GM20000 (cell line): Measurements from ENCODE around the gene HUWE1.

Source experiments
- DNase-seq: peaks from one replicate; pipeline ENCODE4 v3.0.0; 2012; ENCODE audit warnings: low spot score
- CTCF ChIP-seq: IDR thresholded peaks from 2 replicates; pipeline ENCODE4 v1.5.1; 2012; ENCODE audit warnings: mild to moderate bottlenecking, control low read depth; ENCODE audit errors: extremely low read depth, missing control alignments

The HUWE1 gene

GRCh38 chrX:53717205-53717604 is 30.7 kb upstream of the HUWE1 start:
- TF ChIP-seq CTCF, result no peak
- DNase-seq, result no peak

DNA sequence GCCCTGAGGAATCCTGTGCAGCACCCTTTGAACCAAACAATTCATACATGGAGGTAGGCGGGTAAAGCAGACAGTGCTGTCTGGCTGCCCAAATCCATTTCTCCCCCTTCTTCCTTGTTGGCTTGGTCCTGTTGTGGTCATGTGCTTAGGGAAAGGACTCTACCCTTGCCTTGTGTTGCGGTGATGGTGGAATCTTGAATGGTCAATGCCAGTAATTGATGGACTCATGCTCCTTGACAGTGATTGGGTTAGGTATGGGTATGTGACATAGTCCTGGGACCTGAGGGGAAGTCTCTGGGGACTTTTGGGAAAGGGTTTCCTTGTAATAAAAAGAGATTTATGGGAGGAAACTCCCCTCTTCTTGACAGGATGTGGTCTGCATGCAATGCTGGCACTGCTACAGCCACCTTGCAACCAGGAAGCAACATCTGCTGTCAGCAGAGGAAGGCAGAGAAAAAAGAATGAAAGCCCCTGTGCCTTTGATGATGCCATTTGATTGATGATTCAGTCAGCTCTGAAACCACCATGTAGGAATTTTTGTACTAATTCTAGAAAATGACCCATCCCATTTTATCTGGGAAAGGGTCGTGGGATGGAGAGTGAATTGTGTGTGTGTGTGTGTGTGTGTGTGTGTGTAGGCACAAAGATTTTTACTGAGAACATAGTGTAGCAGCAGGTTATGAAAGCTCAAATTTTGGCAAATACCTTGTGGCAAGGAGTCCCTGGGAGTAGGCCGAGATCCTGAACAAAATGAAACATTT is 30.0 kb upstream of the HUWE1 start:
- no peak for DNase-seq
- no peak for TF ChIP-seq CTCF

DNA sequence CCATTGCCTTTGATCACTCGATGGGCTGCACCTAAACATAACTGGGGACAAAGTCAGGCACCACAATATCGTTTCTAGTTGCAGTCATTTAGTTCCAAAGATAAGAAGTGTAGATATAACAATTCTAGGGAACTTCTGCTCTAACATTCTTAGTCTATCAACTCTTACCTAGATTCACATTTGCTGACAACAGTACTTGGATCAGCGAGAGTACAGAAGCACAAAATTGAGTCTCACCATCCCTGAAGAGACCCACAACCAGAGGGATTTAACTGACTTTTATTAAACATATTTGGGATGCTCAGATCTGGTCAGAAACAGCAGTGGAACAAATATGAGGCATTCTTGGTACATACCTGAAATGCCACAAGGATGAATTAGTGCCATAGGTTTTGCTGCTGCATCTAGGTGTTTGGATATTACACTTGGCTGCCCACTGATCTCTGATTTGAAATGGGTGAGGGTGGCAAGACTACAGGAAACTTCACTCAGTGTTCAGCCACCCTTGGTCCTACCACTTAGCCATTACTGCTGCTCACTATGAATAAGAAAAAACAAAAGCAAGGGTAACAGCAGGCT is 28.9 kb upstream of the HUWE1 start:
- DNase-seq, result no peak
- no peak for TF ChIP-seq CTCF

DNA sequence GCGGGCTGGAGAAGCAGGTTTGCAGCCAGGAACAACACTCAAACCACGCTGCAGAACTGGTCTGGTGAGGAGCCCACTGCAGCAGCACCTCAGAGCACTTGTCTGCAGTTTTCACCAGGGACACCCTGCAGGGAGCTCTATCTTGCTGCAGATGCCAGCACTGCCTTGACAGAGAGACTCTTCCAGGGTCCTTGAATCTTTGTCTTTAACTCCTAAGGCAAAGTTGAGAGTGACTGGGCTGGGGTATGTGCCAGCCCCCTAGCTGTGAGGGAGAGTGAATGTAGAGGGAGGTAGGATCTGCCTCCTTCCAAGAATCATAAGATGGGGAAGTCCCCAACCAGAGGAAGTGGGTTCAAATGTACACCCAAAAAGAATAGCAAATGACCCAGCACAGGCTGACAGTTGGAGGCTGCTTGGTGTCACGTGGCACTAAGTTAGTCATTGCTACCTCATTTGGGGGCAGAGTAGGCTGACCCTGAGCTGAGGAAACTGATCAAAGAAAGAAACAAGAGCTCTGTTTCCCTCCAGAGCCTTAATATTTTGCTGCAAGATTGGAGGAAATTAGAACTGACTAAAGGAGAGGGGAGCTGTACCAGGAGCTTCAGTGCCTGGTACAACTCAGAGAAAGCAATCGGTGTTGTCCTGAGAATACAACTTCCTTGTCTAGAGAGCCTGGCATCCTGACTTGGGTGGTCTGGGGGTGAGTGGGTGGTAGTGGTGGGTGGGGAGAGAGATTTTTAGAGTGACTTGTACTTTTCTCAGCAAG is 28.2 kb upstream of the HUWE1 start:
- peak; percentile 36 for DNase-seq
- TF ChIP-seq CTCF, result no peak

DNA sequence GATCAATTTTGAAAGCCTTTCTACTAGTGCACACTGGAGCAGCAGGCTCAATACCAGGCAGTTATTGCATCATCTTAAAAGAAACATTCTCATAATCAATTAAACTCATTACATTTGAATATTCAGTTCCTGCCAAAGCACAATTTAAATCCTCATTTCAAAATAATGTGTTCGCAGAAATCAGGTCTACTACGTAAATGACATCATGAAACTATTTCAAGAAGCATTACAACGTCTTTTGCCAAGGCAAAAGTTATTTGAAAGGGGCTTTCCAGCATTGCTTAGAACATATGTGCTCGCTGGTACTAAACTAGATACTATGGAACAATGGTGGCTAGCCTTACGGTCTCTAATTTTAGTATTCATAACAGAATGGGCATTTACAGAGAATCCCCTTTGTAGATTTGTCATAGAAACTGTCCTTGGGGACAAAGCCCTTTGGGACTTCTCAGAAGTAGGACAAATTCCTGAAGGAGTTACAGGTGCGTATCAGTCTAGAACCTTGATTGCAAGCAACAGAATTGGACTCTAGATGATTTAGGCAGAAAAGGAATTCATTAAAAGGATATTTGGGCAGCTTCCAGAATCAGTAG is 27.6 kb upstream of the HUWE1 start:
- DNase-seq, result no peak
- TF ChIP-seq CTCF, result no peak

DNA sequence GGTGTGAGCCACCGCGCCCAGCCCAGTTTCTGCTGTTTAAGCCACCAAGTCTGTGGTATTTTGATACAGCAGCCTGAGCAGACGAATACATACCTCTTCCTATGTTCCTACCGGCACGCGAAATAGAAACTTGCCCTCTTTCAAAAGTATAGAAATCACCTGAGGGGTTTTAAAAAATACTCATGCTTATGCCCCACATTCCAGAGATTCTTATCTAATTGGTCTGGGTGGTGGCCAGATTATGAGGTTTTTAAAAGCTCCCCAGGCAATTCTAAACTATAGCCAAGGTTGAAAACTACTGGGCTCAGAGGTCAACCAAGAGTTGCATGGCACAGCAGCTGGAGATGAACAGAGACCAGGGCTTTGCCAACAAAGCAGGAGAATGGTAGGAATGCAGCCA is 24.9 kb upstream of the HUWE1 start:
- DNase-seq, result no peak
- TF ChIP-seq CTCF, result no peak

DNA sequence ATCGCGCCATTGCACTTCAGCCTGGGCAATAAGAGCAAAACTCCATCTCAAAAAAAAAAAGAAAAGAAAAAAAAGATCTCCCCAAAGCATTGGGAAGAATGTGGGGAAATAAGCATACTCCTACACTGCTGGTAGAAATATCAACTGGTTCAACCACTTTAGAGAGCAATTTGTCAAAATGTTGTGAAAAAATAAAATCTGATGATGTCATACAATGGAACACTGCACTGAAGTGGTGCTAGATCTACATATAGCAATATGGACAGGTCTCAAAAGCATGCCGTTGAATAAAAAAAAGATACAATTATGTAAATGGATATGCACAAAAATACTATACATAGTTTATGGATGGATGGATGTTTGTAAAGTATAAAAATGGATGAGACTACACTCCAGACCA is 18.3 kb upstream of the HUWE1 start:
- no peak for DNase-seq
- TF ChIP-seq CTCF, result no peak
